Stimulated activated CD8-positive, alpha-beta memory T cell treated with anti-CD3 and anti-CD28 coated beads, Interleukin-12 subunit alpha, Interleukin-12 subunit beta, amount 100 ng/mL, for 24 hours (primary cell): Measurements from ENCODE around the gene DAND5.

ENCODE experiments used
- DNase-seq: peaks from one replicate; pipeline ENCODE4 v3.0.0-alpha.2; 2020; ENCODE audit errors: extremely low read depth

DAND5 gene, protein sequence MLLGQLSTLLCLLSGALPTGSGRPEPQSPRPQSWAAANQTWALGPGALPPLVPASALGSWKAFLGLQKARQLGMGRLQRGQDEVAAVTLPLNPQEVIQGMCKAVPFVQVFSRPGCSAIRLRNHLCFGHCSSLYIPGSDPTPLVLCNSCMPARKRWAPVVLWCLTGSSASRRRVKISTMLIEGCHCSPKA

DNA sequence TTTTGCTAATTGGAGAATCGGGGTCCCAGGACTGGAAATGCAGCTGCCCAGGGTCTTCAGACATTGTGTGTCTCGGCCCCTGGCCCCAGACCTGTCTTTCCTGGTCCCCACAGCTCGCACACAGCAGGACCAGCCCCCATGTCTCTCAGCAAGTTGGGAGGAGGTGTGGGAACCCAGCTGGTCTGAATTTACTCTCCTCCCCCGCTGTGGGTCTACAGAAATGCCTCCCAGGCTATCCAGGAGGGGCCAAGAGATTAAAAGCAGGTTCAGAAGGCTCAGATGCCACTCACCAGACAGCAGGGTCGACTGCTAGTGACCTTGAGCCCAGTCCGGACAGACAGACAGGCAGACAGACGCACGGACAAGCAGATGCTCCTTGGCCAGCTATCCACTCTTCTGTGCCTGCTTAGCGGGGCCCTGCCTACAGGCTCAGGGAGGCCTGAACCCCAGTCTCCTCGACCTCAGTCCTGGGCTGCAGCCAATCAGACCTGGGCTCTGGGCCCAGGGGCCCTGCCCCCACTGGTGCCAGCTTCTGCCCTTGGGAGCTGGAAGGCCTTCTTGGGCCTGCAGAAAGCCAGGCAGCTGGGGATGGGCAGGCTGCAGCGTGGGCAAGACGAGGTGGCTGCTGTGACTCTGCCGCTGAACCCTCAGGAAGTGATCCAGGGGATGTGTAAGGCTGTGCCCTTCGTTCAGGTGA, at the start of gene DAND5:
Gene DAND5 (plus strand): TSS at position 285 of the 697 bp plus-strand sequence. CDS start 85 bp downstream, at position 370.
- no peak for DNase-seq

DNA sequence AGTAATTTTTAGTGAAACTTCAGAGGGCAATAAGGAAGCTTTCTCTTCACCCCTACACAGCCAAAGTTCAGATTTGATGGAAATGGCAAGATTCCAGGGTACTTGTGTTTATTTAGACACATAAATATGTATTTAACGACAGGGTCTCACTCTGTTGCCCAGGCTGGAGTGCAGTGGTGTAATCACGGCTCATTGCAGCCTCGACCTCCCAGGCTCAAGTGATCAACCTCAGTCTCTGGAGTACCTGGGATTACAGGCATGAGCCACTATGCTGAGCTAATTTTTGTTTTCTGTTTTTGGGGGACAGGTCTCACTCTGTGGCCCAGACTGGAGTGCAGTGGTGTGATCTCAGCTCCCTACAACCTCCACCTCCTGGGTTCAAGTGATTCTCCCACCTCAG, 48.3 kb upstream of the DAND5 start:
- DNase-seq = no peak

DNA sequence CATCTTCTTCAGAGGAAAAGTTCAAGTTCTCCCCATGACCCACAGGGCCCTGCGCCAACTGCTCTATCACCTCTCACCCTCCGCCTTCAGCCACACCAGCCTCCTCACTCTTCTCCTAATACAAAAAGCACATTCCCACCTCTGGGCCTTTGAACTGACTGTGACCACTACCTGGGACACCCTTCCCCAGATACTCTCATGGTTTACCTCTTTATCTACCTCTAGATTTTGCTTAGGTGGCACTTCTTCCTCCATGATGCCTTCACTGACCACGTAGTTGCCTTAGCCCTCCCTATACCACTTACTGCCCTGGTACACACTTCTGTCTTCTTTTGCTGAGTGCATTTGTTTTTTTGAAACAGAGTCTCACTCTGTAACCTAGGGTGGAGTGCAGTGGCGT, 46.4 kb upstream of the DAND5 start:
- DNase-seq = no peak

DNA sequence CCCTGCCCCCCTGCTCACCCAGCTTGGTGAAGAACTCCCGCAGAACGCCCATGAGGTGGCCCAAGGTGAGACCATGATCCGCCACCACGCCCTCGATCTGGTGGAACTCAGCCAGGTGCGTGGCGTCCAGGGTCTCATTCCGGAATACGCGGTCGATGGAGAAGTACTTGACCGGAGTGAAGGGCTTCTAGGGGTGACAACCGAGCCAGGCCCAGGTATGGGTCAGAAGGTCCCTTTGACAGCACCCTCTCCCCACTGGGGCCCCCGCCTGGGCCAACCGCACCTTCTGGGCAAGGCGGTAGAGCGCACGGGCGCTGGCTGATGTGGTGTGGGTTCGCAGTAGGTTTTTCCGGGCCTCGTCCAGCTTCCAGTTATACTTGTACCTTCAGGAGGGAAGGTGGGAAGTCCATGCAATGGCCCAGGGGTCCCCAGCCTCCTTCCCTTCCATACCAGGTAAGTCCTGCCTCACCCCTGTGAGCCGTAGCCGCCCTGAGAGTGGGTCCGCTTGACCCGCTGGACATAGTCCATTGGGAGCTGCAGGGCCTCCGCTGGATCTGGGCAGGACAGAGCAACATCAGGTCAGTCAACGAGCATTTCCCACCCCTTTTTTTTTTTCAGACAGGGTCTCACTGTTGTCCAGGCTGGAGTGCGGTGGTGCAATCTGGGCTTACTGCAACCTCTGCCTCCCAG, 44.6 kb upstream of the DAND5 start:
- DNase-seq = no peak

DNA sequence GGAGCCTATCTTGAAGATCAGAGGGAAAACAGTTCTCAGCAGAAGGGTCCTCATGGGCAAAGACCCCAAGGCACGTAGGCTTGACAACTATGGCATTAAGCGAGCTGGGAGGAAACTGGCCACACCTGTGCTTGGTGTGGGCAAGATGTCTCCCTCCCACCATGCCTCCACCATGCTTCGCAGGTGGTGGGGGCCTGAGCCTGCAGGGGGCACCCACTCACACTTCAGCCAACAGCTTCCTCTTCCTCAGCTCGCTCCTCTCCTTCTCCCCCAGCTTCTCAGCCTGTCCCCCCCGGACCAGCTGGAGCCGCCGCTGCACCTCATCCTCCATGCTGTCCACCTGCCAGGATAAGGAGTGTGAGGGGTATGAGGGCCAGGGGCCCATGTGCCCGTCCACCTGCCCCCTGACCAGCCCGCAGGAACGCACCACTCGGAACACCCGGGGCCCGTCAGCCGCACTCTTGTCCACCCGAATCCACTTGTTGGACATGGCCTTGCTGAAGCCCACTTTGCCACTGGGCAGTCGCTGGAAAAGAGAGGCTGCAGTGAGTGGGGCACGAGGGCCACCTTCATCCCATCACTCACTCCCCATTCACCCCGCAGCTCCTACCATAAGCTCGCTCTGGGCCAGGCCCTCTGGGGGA, 39.3 kb upstream of the DAND5 start:
- DNase-seq = no peak

DNA sequence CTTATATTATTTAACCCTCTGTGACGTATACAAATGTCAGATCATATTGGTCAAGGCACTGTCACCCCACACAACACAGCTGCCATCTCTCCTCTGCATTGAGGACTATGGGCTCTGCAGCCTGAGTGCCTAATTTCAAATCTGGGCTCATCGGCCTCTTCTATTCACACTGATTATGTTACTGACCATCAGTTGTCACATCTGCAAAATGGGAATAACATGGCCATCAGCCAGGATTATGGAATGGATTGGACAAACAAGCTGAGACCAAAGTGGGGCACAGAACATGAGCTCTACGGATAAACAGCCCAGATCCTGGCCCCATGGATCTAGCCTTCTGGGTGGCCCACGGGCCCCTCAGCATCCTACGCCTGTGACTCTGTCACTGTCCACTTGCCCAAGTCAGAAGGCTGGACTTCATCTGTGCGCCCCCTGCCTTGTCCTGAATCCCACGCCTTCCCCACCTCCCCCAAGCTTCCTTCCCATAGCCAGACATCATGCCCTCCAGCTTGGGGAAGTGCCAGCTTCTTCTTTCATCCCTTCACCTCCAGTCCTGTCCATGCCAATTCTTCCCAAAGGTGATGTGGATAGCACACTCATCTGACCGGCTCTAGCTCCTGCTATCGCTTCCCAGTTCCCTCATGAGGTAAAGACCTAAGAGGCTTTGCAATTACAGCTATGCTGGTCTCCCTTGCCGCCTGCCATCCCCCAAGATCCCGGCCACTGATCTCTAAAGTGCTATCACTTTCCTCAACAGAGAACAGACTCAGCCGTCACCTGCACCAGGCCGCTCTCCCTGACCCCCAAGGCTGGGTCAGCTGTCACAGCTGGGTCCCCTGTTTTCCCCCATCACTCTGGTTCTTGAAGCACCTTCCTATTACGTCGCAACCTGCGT, 36.7 kb upstream of the DAND5 start:
- no peak for DNase-seq

DNA sequence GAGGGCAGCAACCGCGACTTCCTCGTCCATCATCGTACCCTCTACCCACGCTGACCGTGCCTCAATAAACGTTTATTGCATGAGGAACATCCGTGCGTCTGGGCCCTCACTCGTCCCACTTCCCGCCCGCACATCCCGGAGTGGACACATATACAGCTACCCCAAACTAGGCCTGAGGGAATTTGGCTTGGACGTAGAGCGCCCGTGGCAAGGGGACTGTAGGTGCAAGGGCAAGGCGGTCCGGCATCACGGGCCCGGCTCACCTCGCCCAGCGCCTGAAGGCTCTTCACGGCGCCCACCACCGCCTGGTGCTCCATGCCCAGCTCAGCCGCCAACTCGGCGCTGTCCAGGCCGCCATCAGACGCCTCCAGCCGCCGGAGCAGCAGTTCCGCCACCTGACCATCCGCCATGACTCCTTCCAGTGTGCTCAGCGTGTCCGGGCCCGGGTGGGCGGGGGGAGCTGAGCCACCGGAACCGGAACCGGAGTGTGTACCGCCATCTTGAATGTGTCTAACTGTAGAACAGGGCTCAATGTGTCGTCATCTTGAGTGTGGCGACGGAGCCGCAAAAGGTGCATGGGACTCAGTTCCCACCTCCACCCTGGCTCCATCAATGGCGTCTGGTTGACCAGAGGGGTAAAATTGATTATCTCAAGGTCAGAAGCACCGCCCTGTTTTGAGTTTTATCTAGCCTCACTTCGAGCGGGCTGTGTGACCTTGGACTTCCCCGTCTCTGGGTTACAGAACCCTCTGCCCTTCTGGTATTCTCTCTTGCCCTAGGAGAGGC, 35.9 kb upstream of the DAND5 start, which contains the start of gene FARSA:
Gene FARSA (minus strand): TSS at position 425 of the 786 bp plus-strand sequence. CDS start 15 bp downstream, at position 410.
- peak; percentile 77 for DNase-seq

DNA sequence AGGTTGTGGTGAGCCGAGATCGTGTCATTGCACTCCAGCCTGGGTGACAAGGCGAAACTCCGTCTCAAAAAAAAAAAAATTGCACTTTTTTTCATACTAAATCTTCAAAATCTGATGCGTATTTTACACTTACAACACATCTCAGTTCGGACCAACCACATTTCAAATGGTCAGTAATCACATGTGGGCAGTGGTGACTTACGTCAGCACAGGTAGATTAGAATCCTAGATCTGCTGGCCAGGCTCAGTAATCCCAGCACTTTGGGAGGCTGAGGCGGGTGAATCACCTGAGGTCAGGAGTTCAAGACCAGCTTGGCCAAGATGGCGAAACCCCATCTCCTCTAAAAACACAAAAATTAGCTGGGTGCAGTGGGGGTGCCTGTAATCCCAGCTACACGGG, 34.3 kb upstream of the DAND5 start:
- DNase-seq = no peak

DNA sequence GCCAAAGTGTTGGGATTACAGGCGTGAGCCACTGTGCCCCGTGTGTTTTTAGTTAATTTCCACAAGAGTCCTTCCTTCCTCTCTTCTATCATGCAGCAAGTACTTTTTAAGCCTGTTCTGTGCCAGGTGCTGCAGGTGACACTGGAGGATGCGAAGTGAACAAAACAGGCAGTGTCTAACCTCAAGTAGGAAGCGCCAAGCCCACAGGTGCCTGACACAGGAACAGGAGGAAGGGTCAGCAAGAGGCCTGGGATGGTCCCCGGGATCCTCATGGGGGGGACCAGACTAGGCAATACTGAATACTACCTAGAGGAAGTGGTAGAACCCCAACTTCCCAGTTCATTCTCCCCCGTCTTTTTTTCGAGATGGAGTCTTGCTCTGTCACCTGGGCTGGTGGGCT, 32.8 kb upstream of the DAND5 start:
- DNase-seq = no peak

DNA sequence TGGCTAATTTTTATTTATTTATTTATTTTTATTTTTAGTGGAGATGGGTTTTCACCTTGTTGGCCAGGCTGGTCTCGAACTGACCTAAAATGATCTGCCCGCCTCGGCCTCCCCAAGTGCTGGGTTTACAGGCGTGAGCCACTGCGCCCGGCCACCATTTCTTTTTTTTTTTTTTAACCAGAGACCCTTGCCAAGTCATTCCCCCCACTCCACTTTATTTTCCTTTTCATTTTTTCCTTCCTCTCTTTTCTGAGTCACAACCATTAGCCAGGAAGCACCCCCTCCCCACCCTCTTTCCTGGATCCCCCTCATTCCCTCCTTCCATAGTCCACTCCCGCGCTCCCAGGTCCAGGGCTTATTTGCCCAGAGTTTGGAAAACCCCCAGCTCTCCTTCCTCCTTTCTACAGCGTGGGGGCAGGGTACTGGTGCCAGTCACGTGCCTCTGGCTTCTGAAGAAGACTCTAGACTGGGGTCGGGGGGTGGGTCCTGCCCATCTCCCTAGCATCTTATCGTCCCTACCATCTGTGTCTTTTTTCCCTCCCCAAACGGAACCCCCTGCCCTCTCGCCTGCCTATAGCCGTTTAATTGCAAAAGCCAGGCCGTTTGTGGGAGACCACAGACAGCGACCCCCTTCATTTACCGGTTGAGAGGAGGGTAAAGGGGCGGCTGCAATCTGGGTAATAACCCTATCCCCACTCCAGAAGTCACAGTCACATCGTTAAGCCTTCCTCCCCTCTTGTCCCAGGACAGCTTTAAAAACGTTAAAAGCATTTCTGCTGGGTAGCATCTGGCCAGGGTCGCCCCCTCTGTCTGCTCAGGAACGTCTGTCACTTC, 32.1 kb upstream of the DAND5 start:
- DNase-seq = no peak

DNA sequence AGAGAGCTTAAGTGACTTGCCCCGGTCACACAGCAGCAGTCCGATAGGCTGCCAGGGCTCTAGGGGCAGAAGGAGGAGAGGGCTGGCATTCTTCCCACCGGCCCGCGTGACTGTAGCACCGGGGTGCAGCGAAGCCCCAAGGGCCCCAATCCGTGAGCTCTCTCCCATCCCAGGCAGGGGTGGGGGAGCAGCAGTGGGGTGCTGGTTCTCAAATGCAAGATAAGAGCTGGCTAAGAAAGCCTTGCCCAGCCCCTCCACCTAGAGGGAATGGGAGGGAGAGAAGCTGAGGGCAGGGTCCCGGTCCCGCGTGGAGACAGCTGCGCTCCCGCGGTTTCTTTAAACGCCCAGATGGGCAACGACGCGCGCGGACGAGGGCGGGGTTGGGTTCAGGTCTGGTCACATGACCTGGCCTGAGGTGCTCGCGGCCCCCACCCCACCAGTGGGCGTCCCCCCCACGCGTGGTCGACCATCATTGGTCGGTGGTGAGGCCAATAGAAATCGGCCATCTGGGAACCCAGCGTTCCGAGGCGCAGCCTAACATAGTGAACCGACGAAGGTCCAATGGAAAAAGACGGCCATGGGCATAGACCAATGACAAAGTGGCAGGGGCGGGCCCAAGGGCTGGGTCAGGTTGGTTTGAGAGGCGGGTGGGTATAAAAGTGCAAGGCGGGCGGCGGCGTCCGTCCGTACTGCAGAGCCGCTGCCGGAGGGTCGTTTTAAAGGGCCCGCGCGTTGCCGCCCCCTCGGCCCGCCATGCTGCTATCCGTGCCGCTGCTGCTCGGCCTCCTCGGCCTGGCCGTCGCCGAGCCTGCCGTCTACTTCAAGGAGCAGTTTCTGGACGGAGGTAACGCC, 31.2 kb upstream of the DAND5 start, which contains the start of gene CALR:
Gene CALR (plus strand): TSS at position 683 of the 852 bp plus-strand sequence. CDS start 71 bp downstream, at position 754.
- peak; percentile 96 for DNase-seq

DNA sequence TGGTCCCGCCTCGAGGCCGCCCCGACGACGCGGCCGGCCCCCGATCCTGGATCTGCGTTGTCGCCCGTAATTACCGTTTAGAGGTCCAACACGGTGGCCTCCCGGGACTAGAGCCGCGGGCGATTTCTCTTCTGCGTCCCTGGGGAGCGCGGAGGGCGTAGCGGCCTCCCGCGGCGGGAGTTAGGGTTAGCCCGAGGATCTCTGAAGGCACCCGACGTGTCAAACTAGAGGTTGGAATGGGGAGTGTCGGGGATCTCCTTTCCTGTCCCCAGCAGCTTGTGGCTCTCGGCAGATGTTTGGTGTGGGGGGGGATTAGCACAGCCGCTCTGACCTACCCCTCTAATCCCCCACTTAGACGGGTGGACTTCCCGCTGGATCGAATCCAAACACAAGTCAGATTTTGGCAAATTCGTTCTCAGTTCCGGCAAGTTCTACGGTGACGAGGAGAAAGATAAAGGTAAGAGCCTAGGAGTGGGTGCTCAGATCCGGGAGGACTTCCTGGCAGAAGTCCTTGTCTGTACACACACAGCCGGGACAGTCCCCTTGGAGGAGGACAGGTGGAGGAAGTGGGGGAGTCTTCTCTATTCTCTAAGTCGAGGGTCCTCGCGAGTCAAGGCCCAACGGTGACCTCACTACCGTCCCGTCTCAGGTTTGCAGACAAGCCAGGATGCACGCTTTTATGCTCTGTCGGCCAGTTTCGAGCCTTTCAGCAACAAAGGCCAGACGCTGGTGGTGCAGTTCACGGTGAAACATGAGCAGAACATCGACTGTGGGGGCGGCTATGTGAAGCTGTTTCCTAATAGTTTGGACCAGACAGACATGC, 30.4 kb upstream of the DAND5 start:
- no peak for DNase-seq

DNA sequence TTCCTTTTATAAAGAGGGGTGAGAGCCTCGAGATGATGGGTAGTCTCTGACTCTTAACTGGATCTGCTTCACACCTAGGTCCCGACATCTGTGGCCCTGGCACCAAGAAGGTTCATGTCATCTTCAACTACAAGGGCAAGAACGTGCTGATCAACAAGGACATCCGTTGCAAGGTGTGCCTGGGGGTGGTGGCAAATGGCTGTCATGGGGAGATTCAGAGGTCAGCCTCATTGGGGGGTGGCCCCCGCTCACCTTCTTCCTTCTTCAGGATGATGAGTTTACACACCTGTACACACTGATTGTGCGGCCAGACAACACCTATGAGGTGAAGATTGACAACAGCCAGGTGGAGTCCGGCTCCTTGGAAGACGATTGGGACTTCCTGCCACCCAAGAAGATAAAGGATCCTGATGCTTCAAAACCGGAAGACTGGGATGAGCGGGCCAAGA, 29.4 kb upstream of the DAND5 start:
- DNase-seq = no peak

DNA sequence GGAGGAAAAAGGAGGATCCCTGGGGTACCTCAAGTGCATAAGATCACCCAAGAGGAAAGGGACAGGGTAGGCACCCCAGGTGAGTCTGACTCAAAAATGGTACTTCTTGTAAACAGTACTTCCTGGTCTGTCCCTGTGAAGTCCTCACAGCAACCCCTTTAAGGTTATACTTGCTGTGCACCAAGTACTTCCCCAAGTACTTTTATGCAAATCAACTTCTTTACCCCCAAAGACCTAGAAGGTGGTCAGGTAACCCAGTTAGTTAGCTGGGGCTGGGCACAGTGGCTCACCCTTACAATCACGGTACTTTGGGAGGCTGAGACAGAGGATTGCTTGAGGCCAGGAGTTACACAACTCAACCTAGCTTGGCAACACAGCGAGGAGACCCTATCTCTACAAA, 28.5 kb upstream of the DAND5 start:
- no peak for DNase-seq

DNA sequence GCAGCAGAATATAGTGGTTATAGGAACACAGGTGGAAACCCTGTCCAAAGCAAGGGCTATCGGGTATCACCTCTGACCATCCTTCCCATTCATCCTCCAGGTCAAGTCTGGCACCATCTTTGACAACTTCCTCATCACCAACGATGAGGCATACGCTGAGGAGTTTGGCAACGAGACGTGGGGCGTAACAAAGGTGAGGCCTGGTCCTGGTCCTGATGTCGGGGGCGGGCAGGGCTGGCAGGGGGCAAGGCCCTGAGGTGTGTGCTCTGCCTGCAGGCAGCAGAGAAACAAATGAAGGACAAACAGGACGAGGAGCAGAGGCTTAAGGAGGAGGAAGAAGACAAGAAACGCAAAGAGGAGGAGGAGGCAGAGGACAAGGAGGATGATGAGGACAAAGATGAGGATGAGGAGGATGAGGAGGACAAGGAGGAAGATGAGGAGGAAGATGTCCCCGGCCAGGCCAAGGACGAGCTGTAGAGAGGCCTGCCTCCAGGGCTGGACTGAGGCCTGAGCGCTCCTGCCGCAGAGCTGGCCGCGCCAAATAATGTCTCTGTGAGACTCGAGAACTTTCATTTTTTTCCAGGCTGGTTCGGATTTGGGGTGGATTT, 25.8 kb upstream of the DAND5 start:
- no peak for DNase-seq

DNA sequence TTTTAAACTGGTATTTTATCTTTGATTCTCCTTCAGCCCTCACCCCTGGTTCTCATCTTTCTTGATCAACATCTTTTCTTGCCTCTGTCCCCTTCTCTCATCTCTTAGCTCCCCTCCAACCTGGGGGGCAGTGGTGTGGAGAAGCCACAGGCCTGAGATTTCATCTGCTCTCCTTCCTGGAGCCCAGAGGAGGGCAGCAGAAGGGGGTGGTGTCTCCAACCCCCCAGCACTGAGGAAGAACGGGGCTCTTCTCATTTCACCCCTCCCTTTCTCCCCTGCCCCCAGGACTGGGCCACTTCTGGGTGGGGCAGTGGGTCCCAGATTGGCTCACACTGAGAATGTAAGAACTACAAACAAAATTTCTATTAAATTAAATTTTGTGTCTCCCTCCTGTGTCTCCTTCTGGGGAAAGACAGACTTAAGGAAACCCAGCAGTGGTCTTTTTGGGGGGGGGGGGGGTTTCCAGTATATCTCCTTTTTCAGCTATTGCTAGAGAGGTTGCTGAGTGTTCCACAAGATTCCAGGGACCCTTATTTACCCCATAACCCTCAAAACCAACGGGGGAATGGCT, 25.2 kb upstream of the DAND5 start:
- DNase-seq = no peak
